ENCODE data around the gene C7orf25. TPM values are rescaled to one million over a fixed set of nuclear protein-coding genes. Genes with fewer than 3 reads are reported as not detected.
"Not testable (repeated sequence)": the region's sequence is repeated elsewhere in the genome, so short reads cannot be mapped to it uniquely, and the experiment has no call there.

C7orf25 gene
- total RNA-seq, 1 donor from 2014 or later: 3.2 TPM

DNA sequence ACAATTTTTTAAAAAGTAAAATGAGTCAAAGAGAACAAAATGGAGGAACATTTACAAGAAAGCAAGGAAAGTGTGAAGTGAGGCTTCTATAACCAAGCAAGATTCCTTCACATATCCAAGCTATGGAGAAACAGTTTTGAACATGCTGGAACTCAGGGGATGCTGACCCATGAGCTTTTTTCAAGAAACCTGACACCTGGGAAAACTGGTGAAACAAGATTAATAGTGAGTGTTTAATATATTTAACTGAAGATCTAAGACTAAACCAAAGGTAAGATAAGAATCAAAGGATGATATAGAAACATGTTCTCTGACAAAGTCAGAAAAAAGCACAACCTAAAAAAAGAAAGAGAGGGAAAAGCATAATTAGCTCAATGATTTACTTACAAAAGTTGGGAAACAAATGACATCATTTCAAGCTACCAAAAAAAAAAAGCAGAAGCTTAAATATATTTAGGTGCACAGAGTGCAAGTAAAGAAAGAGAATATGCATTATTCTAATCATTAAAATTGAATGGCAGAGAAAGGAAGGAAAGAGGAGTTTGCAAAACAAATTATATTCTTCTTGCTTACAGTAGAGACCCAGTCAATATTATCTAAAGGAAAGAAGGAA, 24.9 kb downstream of the C7orf25 start:
- TF ChIP-seq, protein P1, sequence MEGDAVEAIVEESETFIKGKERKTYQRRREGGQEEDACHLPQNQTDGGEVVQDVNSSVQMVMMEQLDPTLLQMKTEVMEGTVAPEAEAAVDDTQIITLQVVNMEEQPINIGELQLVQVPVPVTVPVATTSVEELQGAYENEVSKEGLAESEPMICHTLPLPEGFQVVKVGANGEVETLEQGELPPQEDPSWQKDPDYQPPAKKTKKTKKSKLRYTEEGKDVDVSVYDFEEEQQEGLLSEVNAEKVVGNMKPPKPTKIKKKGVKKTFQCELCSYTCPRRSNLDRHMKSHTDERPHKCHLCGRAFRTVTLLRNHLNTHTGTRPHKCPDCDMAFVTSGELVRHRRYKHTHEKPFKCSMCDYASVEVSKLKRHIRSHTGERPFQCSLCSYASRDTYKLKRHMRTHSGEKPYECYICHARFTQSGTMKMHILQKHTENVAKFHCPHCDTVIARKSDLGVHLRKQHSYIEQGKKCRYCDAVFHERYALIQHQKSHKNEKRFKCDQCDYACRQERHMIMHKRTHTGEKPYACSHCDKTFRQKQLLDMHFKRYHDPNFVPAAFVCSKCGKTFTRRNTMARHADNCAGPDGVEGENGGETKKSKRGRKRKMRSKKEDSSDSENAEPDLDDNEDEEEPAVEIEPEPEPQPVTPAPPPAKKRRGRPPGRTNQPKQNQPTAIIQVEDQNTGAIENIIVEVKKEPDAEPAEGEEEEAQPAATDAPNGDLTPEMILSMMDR (IDR thresholded peaks at IDR 0.05; ENCODE audit: unreplicated experiment): no peak
- H3K27me3 Mint-ChIP-seq: no peaks in the 10 kb centered on the region
- peak overlapping the region; percentile 97 for H3K27ac Mint-ChIP-seq
- no peaks in the 10 kb centered on the region for H3K9me3 Mint-ChIP-seq (ENCODE audit: low read depth)
- H3K36me3 Mint-ChIP-seq (ENCODE audit: insufficient read depth): no peaks in the 10 kb centered on the region
- H3K4me1 Mint-ChIP-seq (ENCODE audit: low read depth): peaks cover 22% of the 10 kb centered on the region
- peak overlapping the region; percentile 87 for H3K4me3 Mint-ChIP-seq (ENCODE audit: low read depth)
- DNase-seq (ENCODE audit: low spot score, unreplicated experiment): no peak

DNA sequence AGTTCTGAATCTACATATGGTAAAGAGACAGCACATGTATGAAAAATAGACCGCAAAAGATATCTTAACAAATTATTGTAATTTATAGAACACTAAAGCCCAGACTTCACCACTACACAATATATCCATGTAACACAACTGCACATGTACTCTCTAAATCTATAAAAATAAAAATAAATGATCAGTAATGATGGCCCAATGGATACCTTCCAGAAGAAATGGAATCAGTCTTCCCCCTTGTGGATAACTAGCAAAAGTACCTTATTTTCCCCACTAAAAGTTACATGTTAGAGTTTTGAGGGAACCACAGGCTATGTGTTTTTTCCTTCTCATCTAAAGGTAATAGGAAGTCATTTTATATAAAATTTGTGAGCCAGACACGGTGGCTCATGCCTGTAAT, 25.7 kb downstream of the C7orf25 start:
- Mint-ChIP-seq H3K36me3 (ENCODE audit: insufficient read depth) (no peaks in the 10 kb centered on the region), H3K9me3 (ENCODE audit: low read depth) (no peaks in the 10 kb centered on the region), H3K27ac (no peak overlapping the region), H3K4me3 (ENCODE audit: low read depth) (no peak overlapping the region), H3K27me3 (no peaks in the 10 kb centered on the region), H3K4me1 (ENCODE audit: low read depth) (peaks cover 22% of the 10 kb centered on the region)
- DNase-seq (ENCODE audit: low spot score, unreplicated experiment): no peak
- TF ChIP-seq, protein P1 (IDR thresholded peaks at IDR 0.05; ENCODE audit: unreplicated experiment): peak; percentile 44

DNA sequence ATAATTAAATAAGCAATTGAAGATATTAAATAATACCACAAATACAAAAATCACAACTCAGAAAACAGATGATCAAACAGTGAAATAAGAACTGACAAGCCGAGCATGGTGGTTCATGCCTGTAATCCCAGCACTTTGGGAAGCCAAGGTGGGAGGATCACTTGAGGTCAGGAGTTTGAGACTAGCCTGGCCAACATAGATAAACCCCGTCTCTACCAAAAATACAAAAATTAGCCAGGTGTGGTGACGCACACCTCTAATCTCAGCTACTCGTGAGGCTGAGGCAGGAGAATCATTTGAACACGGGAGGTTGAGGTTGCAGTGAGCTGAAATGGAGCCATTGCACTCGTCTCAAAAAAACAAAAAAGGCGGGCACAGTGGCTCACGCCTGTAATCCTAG, 26.7 kb downstream of the C7orf25 start:
- H3K9me3 Mint-ChIP-seq (ENCODE audit: low read depth); H3K27me3 Mint-ChIP-seq; H3K4me3 Mint-ChIP-seq (ENCODE audit: low read depth); H3K27ac Mint-ChIP-seq; H3K36me3 Mint-ChIP-seq (ENCODE audit: insufficient read depth); DNase-seq (ENCODE audit: low spot score, unreplicated experiment): not testable (repeated sequence)
- H3K4me1 Mint-ChIP-seq (ENCODE audit: low read depth): peaks cover 20% of the 10 kb centered on the region

DNA sequence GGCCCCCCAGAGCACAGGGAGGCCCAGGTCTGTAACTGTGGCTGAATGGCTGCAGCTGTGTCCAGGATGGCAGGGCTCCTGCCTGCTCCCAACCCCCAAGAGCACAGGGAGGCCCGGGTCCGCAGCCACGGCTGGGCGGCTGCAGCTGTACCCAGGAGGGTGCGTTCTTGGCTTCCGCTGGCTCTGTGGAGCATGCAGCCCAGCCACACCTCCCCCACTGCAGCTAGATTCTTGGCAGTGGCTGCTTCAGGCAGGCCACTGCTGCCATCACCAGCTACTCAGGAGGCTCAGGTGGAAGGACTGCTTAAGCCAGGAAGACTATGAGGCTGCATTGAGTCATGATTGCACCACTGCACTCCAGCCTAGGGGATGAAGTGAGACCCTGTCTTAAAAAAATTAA, 27.9 kb downstream of the C7orf25 start:
- no peaks in the 10 kb centered on the region for H3K27me3 Mint-ChIP-seq
- H3K27ac Mint-ChIP-seq: no peak overlapping the region
- H3K36me3 Mint-ChIP-seq (ENCODE audit: insufficient read depth): no peaks in the 10 kb centered on the region
- DNase-seq (ENCODE audit: low spot score, unreplicated experiment): no peak
- H3K9me3 Mint-ChIP-seq (ENCODE audit: low read depth): no peaks in the 10 kb centered on the region
- peaks cover 16% of the 10 kb centered on the region for H3K4me1 Mint-ChIP-seq (ENCODE audit: low read depth)
- H3K4me3 Mint-ChIP-seq (ENCODE audit: low read depth): no peak overlapping the region
- TF ChIP-seq, protein P1 (IDR thresholded peaks at IDR 0.05; ENCODE audit: unreplicated experiment): no peak

DNA sequence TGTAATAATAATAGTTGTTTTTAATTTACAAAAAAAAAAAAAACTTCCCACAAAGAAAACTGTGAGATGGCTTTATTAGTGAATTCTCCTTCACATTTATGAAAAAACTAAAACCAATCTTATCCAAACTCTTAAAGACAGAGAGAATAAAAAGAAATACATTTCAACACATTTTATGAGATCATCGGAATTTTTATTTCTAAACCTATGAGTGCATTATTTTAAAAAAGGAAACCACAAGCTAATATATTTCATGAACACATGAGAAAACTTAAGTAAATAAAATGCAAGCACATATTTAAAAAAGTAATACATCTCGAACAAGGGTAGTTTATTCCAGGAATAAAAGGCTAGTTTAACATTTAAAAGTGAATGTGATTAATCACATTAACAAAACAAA, 31.5 kb downstream of the C7orf25 start:
- TF ChIP-seq, protein P1 (IDR thresholded peaks at IDR 0.05; ENCODE audit: unreplicated experiment): no peak
- no peaks in the 10 kb centered on the region for H3K36me3 Mint-ChIP-seq (ENCODE audit: insufficient read depth)
- no peaks in the 10 kb centered on the region for H3K27me3 Mint-ChIP-seq
- H3K4me1 Mint-ChIP-seq (ENCODE audit: low read depth): no peaks in the 10 kb centered on the region
- H3K27ac Mint-ChIP-seq: no peak overlapping the region
- no peak overlapping the region for H3K4me3 Mint-ChIP-seq (ENCODE audit: low read depth)
- no peak for DNase-seq (ENCODE audit: low spot score, unreplicated experiment)
- no peaks in the 10 kb centered on the region for H3K9me3 Mint-ChIP-seq (ENCODE audit: low read depth)

DNA sequence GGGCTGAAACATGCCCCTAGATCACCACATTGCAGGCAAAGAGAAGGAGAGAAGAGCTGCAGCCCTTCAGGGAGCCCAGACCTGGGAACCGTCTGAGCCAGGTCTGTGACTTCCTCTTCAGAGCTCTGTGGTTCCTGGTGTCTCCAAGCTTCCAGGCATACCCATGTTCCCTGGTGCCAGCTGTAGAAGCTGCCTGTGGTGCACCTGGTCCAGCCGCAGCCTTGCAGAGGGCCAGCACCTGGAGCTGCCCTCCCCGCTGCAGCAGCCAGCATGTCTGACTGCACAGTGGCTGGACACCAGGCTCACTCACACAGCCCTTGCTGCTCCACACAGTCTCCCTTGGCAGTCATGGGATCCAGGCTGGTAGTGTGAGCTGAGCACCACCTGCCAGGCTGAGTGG, 33.6 kb downstream of the C7orf25 start:
- Mint-ChIP-seq H3K27ac (no peak overlapping the region), H3K4me1 (ENCODE audit: low read depth) (no peaks in the 10 kb centered on the region), H3K9me3 (ENCODE audit: low read depth) (no peaks in the 10 kb centered on the region), H3K4me3 (ENCODE audit: low read depth) (no peak overlapping the region), H3K36me3 (ENCODE audit: insufficient read depth) (no peaks in the 10 kb centered on the region), H3K27me3 (peaks cover 3% of the 10 kb centered on the region)
- TF ChIP-seq, protein P1 (IDR thresholded peaks at IDR 0.05; ENCODE audit: unreplicated experiment): no peak
- no peak for DNase-seq (ENCODE audit: low spot score, unreplicated experiment)

Data from progenitor cell of endocrine pancreas (in vitro differentiated cells).